Gastrocnemius medialis (tissue), 4 donors: ENCODE results near the gene DPP9.

Source experiments
- POLR2A ChIP-seq, 2 donors: fragments of 450-650 bp; IDR thresholded peaks; one replicate each; pipeline ENCODE4 v1.6.1; 2017; ENCODE audit warnings: antibody characterized with exemption in 2 of 2, mild to moderate bottlenecking in 2 of 2, moderate library complexity in 2 of 2
- TF ChIP-seq, protein P1 (sequence below), 5 experiments: fragments of 450-650 bp in 3 of 5; fragments of 200-600 bp in 2 of 5; sonication (generic) in 2 of 5; IDR thresholded peaks in 4 of 5; conservative IDR thresholded peaks in 1 of 5; 1 replicate in 4 of 5; 2 replicates in 1 of 5; pipeline ENCODE4 v1.5.1; 2016 to 2019; ENCODE audit warnings: antibody characterized with exemption in 5 of 5, mild to moderate bottlenecking in 3 of 5, moderate library complexity in 3 of 5

DNA sequence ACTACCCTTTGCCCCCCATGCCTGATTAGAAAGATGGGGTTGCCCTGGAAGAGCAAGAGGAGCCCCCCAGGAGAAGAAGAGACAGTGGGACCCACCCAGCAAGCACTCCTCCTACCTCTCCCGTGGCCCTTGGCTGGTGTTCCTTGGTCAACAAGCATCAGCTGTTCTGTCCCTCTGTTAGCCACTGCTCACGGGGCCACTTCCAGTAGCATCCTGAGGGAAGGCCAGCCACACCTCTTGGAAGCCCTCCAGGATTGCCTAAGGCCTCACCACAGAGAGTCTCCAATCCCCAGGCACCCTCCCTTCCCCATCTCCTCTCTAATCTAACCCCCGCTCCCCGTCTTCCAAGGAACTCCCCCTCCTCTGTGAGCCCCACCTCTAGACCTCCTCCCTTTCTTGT is 15.1 kb upstream of the DPP9 start:
- TF ChIP-seq, protein P1, sequence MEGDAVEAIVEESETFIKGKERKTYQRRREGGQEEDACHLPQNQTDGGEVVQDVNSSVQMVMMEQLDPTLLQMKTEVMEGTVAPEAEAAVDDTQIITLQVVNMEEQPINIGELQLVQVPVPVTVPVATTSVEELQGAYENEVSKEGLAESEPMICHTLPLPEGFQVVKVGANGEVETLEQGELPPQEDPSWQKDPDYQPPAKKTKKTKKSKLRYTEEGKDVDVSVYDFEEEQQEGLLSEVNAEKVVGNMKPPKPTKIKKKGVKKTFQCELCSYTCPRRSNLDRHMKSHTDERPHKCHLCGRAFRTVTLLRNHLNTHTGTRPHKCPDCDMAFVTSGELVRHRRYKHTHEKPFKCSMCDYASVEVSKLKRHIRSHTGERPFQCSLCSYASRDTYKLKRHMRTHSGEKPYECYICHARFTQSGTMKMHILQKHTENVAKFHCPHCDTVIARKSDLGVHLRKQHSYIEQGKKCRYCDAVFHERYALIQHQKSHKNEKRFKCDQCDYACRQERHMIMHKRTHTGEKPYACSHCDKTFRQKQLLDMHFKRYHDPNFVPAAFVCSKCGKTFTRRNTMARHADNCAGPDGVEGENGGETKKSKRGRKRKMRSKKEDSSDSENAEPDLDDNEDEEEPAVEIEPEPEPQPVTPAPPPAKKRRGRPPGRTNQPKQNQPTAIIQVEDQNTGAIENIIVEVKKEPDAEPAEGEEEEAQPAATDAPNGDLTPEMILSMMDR (IDR thresholded peaks at IDR 0.05 in 4 of 5, conservative IDR thresholded peaks at IDR 0.05 in 1 of 5), result no peak
- peak in 1 of 2 donors; percentile 65 for TF ChIP-seq POLR2A (IDR thresholded peaks at IDR 0.05)
